Parathyroid adenoma (tissue), 2 donors: ENCODE measurements around the gene COPS4.

ENCODE experiments used
- H2AFZ ChIP-seq: fragments of 300-600 bp; sonication (generic); one replicate; pipeline ENCODE4 v1.7.0; 2017; ENCODE audit warnings: antibody characterized with exemption, mild to moderate bottlenecking
- H3K27ac ChIP-seq: fragments of 300-600 bp; sonication (generic); one replicate; pipeline ENCODE4 v1.7.0; 2017
- H3K27me3 ChIP-seq: fragments of 300-600 bp; sonication (generic); one replicate; pipeline ENCODE4 v1.7.0; 2017; ENCODE audit warnings: low read length; ENCODE audit not compliant: control insufficient read depth, insufficient read depth
- H3K36me3 ChIP-seq: fragments of 300-600 bp; sonication (generic); one replicate; pipeline ENCODE4 v1.7.0; 2017; ENCODE audit warnings: low read length; ENCODE audit not compliant: control insufficient read depth, insufficient read depth
- H3K4me1 ChIP-seq: fragments of 300-600 bp; sonication (generic); one replicate; pipeline ENCODE4 v1.7.0; 2017; ENCODE audit warnings: control low read depth
- H3K4me2 ChIP-seq: fragments of 300-600 bp; sonication (generic); one replicate; pipeline ENCODE4 v1.7.0; 2017; ENCODE audit warnings: low read length
- H3K4me3 ChIP-seq: fragments of 300-600 bp; sonication (generic); one replicate; pipeline ENCODE4 v1.7.0; 2017; ENCODE audit warnings: low read depth, low read length
- H3K79me2 ChIP-seq: fragments of 300-600 bp; sonication (generic); one replicate; pipeline ENCODE4 v1.7.0; 2017; ENCODE audit warnings: control low read depth
- H3K9ac ChIP-seq: fragments of 300-600 bp; sonication (generic); one replicate; pipeline ENCODE4 v1.7.0; 2017; ENCODE audit warnings: mild to moderate bottlenecking
- H3K9me3 ChIP-seq: fragments of 300-600 bp; sonication (generic); one replicate; pipeline ENCODE4 v1.7.0; 2017; ENCODE audit warnings: low read length; ENCODE audit not compliant: control insufficient read depth
- TF ChIP-seq, protein P1 (sequence below): fragments of 300-600 bp; sonication (generic); IDR thresholded peaks from one replicate; pipeline ENCODE4 v1.7.0; 2017; ENCODE audit warnings: antibody characterized with exemption, mild to moderate bottlenecking
- donor health status: primary hyperparathyroidism.

COPS4 gene

DNA sequence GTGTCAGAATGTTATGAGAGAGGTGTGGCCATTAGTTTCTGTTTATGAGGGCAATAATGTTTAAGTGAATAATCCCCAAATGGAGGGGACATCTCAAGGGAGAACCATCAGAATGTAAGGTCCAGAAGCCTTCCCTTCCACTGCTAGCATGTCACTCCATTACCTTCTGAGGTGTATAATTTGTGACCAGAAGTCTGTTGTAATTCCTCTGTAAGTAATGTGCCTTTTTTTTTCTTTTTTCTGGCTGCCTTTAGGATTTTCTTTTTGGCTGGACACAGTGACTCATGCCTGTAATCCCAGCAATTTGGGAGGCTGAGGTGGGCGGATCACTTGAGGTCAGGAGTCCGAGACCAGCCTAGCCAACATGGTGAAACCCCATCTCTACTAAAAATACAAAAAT, 10.8 kb upstream of the COPS4 start:
- no peaks in the 10 kb centered on the region for H3K9me3 ChIP-seq
- TF ChIP-seq, protein P1, sequence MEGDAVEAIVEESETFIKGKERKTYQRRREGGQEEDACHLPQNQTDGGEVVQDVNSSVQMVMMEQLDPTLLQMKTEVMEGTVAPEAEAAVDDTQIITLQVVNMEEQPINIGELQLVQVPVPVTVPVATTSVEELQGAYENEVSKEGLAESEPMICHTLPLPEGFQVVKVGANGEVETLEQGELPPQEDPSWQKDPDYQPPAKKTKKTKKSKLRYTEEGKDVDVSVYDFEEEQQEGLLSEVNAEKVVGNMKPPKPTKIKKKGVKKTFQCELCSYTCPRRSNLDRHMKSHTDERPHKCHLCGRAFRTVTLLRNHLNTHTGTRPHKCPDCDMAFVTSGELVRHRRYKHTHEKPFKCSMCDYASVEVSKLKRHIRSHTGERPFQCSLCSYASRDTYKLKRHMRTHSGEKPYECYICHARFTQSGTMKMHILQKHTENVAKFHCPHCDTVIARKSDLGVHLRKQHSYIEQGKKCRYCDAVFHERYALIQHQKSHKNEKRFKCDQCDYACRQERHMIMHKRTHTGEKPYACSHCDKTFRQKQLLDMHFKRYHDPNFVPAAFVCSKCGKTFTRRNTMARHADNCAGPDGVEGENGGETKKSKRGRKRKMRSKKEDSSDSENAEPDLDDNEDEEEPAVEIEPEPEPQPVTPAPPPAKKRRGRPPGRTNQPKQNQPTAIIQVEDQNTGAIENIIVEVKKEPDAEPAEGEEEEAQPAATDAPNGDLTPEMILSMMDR: no peak

DNA sequence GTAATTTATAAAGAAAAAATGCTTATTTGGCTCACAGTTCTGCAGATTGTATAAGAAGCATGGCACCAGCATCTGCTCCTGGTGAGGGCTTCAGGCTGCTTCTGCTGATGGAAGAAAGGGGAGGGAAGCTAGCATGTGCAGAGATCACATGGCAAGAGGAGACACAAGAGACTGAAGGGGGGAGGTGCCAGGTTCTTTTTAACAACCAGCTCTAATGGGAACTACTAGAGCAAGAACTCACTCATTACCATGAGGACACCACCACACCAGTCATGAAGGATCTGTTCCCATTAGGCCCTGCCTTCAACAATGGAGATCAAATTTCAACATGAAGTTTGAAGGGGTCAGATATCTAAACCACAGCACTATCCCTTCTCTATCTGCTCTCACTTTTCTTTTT, 9.4 kb upstream of the COPS4 start:
- H3K27ac ChIP-seq: no peak overlapping the region
- H3K9me3 ChIP-seq: no peaks in the 10 kb centered on the region
- H3K4me3 ChIP-seq: no peak overlapping the region
- H3K4me2 ChIP-seq: no peak overlapping the region
- H3K79me2 ChIP-seq: no peaks in the 10 kb centered on the region
- no peaks in the 10 kb centered on the region for H3K4me1 ChIP-seq
- no peaks in the 10 kb centered on the region for H3K36me3 ChIP-seq
- no peak overlapping the region for H2AFZ ChIP-seq
- H3K9ac ChIP-seq: no peak overlapping the region
- no peaks in the 10 kb centered on the region for H3K27me3 ChIP-seq
- TF ChIP-seq, protein P1: no peak

More for the DNA sequence above, 10.8 kb upstream of the COPS4 start:
- Histone ChIP-seq H3K27me3 (no peaks in the 10 kb centered on the region), H2AFZ (no peak overlapping the region), H3K4me3 (no peak overlapping the region), H3K9ac (no peak overlapping the region), H3K4me1 (no peaks in the 10 kb centered on the region), H3K79me2 (no peaks in the 10 kb centered on the region), H3K36me3 (no peaks in the 10 kb centered on the region), H3K27ac (no peak overlapping the region), H3K4me2 (no peak overlapping the region)

DNA sequence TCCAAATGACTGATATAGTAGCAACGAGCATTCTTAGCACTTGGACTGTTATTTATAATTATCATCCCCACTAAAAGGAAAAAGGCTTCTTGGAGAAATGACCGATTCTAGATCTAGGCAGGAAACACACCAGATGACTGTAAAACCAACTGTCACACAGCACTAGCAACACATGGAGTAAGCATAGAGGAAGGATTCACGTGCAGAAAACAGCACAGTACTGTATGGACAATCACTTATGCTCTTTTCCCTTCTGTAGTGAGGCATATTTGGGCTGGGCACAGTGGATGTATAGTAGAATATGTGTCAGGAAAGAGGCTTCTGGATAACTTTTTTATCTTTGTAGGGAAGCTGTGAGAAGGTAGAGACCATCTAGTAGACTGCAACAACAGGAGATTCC, 6.0 kb upstream of the COPS4 start:
- no peaks in the 10 kb centered on the region for H3K79me2 ChIP-seq
- no peak overlapping the region for H3K4me2 ChIP-seq
- no peak overlapping the region for H3K9ac ChIP-seq
- no peaks in the 10 kb centered on the region for H3K4me1 ChIP-seq
- no peaks in the 10 kb centered on the region for H3K27me3 ChIP-seq
- no peaks in the 10 kb centered on the region for H3K9me3 ChIP-seq
- H3K27ac ChIP-seq: no peak overlapping the region
- no peak overlapping the region for H2AFZ ChIP-seq
- H3K4me3 ChIP-seq: no peak overlapping the region
- no peaks in the 10 kb centered on the region for H3K36me3 ChIP-seq
- TF ChIP-seq, protein P1: no peak

DNA sequence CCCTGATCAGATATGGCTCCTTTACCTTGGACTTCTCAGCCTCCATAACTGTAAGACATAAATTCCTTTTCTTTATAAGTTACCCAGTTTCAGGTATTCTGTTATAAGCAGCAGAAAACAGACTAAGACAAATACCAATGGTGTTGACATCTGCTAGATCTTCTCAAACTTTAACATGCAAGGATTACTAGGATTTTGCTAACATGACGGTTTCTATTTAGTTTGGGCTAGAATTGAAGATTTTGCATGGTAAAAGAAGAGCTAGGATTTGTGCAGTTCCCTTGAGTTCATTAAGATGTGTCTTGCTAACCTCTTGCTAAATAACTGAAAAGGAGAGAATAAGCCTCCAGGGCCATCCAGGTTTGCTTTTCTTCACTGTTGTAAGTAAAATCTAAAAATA, 5.3 kb upstream of the COPS4 start:
- no peaks in the 10 kb centered on the region for H3K4me1 ChIP-seq
- H3K9ac ChIP-seq: no peak overlapping the region
- H3K9me3 ChIP-seq: no peaks in the 10 kb centered on the region
- no peak overlapping the region for H3K4me2 ChIP-seq
- H3K36me3 ChIP-seq: no peaks in the 10 kb centered on the region
- H3K79me2 ChIP-seq: no peaks in the 10 kb centered on the region
- no peak overlapping the region for H3K4me3 ChIP-seq
- H2AFZ ChIP-seq: no peak overlapping the region
- no peak overlapping the region for H3K27ac ChIP-seq
- H3K27me3 ChIP-seq: no peaks in the 10 kb centered on the region
- TF ChIP-seq, protein P1: no peak

DNA sequence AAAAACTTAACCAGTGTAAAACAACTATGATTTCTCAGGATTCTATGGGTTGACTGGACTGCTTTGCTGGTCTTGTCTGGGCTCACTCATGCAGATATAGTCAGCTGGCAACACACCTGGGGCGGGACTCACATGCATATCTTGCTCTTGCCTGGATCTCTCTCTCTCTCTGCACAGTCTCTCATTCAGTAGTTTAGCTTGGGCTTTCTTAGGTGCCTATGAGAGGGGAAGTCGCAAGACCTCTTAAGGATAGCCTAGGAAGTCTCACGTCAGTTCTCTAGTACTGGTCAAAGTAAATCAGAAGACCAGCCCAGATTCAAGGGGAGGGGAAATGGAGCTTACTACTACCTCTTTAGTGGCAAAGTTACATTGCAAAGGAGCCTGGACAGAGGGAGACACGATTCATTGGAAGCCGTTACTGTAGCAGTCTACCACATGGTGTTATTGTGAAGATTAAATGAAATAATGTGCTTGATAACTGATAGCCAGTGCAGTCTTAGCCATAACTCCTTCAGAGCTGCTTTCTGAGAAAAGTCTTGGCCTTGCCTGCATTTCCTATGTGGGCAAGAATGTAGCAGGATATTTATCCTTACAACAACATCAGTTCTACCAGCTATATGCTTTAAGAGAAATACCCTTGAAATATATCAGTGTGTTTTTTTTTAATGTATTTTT, 2.1 kb downstream of the COPS4 start:
- Histone ChIP-seq H3K27me3 (no peaks in the 10 kb centered on the region), H2AFZ (no peak overlapping the region), H3K9ac (no peak overlapping the region), H3K36me3 (no peaks in the 10 kb centered on the region), H3K27ac (no peak overlapping the region), H3K4me2 (no peak overlapping the region), H3K4me1 (no peaks in the 10 kb centered on the region), H3K79me2 (peaks cover 24% of the 10 kb centered on the region), H3K9me3 (no peaks in the 10 kb centered on the region), H3K4me3 (no peak overlapping the region)
- TF ChIP-seq, protein P1: no peak
